HG03558 (cell line): ENCODE measurements around the gene TAX1BP1.
"Not testable (repeated sequence)": the region's sequence is repeated elsewhere in the genome, so short reads cannot be mapped to it uniquely, and the experiment has no call there.

Source experiments
- ATAC-seq: cut with Tn5 transposase; IDR thresholded peaks from one replicate; pipeline ENCODE4 v1.9.1; 2021; ENCODE audit warnings: moderate number of reproducible peaks; ENCODE audit not compliant: unreplicated experiment; ENCODE audit errors: extremely low read depth

The TAX1BP1 gene

GRCh38 chr7:27737178-27737577, 2.8 kb upstream of the TAX1BP1 start:
- ATAC-seq, result no peak

GRCh38 chr7:27737616-27738015, 2.3 kb upstream of the TAX1BP1 start:
- no peak for ATAC-seq

- peak; percentile 14 for ATAC-seq
These were observed 557 bp upstream of the TAX1BP1 start for GRCh38 chr7:27739301-27739908.

- peak; percentile 42 for ATAC-seq
These were observed 606 bp downstream of the TAX1BP1 start for GRCh38 chr7:27740449-27741086.

GRCh38 chr7:27742091-27742710, 2.2 kb downstream of the TAX1BP1 start:
- ATAC-seq, result not testable (repeated sequence)

- ATAC-seq, result no peak
These were observed 5.2 kb downstream of the TAX1BP1 start for GRCh38 chr7:27745064-27745583.

- no peak for ATAC-seq
These were observed 6.5 kb downstream of the TAX1BP1 start for GRCh38 chr7:27746486-27746885.

GRCh38 chr7:27746978-27747377, 7.0 kb downstream of the TAX1BP1 start:
- no peak for ATAC-seq

GRCh38 chr7:27747589-27748368, 7.8 kb downstream of the TAX1BP1 start:
- ATAC-seq, result no peak

GRCh38 chr7:27750316-27750715, 10.4 kb downstream of the TAX1BP1 start:
- no peak for ATAC-seq

GRCh38 chr7:27751888-27752660, 12.1 kb downstream of the TAX1BP1 start:
- ATAC-seq, result no peak

- ATAC-seq, result no peak
These were observed 13.9 kb downstream of the TAX1BP1 start for GRCh38 chr7:27753863-27754262.

- ATAC-seq, result no peak
These were observed 16.3 kb downstream of the TAX1BP1 start for GRCh38 chr7:27756298-27756697.

- no peak for ATAC-seq
These were observed 19.5 kb downstream of the TAX1BP1 start for GRCh38 chr7:27759491-27759890.

- no peak for ATAC-seq
These were observed 22.1 kb downstream of the TAX1BP1 start for GRCh38 chr7:27762062-27762461.

- ATAC-seq, result no peak
These were observed 24.1 kb downstream of the TAX1BP1 start for GRCh38 chr7:27763983-27764508.

- no peak for ATAC-seq
These were observed 25.9 kb downstream of the TAX1BP1 start for GRCh38 chr7:27765841-27766240.

GRCh38 chr7:27767374-27767773, 27.4 kb downstream of the TAX1BP1 start:
- no peak for ATAC-seq

- no peak for ATAC-seq
These were observed 31.1 kb downstream of the TAX1BP1 start for GRCh38 chr7:27771111-27771510.
